ENCODE data around the gene EIPR1. TPM values are rescaled to one million over a fixed set of nuclear protein-coding genes. Genes with fewer than 3 reads are reported as not detected.
A peak's percentile ranks its signal among the peaks of the same experiment; 100 is the strongest.

Gene EIPR1
- total RNA-seq, 2 donors from 2014 or later = 26.1 to 45.7 TPM

DNA sequence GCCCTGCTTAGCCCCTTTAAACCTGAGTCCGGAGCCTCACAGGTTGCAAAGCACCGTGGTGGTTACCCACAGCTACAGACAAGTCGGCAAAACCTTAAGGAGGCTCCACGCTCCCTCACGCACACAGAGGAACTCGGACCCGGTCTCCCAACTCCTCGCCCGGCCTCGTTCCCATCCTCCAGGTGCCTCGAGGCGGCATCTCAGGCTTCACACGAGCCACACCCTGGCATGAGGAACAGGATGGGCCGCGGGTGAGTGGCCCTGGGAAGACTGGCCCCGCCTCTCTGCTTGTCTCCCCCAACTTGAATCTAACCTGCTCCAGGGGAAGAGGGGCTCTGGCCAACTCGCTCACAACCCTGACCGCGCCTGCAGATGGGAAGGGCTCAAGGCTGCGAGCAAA lies 97.4 kb downstream of the EIPR1 start:
- Mint-ChIP-seq H3K4me1 (peaks cover 4% of the 10 kb centered on the region), H3K27ac (no peak overlapping the region), H3K27me3 (no peaks in the 10 kb centered on the region), H3K4me3 (no peak overlapping the region), H3K36me3 (ENCODE audit: low read depth) (peaks cover 19% of the 10 kb centered on the region), H3K9me3 (peaks cover 3% of the 10 kb centered on the region)
- ATAC-seq (replicated peaks) = no peak

DNA sequence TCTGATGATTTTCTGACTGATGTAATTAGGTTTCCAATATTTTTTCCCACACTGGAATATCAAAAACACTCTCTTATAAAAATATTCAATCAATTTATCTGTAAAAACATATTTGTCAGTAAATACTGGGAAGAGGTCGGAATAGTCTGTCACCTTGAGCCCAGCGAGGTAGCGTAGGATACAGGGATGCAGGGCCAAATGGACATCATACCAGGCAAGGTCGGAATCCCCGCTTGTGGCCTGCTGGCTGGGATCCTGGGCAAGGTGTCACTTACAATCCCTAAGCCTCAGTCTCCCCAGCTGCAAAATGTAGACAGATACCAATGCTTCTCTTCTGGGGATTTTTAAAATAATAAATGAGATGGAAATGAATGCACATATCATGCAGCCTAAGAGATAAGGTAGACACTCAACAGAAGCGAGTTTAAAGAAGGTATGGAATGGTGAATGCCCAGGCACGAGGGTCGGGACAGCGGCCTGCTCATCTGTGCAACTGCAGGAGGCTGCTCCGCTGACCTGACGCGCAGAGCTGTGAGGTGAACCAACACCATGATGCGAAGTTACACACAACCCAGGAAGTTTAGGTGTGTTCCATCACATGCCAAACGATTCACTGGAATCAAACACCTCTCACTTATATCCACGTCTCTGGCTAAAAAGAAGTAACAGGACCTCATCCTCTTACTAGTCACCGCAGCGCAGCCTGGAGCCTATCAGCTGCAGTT lies 98.2 kb downstream of the EIPR1 start:
- H3K27ac Mint-ChIP-seq = peak overlapping the region; percentile 86
- H3K36me3 Mint-ChIP-seq (ENCODE audit: low read depth) = peaks cover 19% of the 10 kb centered on the region
- H3K27me3 Mint-ChIP-seq = no peaks in the 10 kb centered on the region
- no peak overlapping the region for H3K4me3 Mint-ChIP-seq
- H3K9me3 Mint-ChIP-seq = peaks cover 8% of the 10 kb centered on the region
- no peak for ATAC-seq (replicated peaks)
- peaks cover 4% of the 10 kb centered on the region for H3K4me1 Mint-ChIP-seq

DNA sequence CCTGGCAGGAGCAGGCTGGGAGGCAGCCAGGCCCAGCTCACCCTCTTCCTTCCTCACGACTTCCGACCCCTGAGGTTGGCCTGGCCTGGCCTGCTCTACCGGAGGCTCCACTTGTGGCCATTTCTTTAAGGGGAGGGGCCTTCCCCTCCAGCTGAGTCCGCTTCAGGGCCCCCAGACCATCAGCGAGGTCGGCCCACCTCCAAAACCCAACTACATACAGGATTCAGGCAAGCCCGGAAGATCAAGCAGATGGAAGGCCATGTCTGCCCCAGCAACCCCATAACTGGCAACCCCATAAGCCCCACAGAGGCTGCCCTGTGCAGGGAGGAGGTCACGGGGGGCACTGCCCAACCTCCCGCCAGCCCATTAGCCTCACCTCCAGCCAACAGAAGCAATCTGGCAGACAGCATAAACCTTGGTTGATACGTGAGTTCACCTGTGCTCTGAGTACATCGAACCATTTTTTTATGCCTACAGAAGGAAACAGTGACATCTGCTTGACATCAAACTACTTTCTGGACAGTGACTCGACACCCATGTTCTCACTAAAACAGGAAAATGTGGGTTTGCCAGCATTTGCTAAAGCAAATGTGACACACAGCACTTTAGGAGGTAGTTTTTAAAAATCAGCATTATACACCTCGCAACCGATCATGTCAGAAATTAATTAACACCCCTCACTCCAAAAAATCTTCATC lies 98.9 kb downstream of the EIPR1 start:
- H3K4me3 Mint-ChIP-seq = no peak overlapping the region
- ATAC-seq (replicated peaks) = peak; percentile 56
- H3K27ac Mint-ChIP-seq = peak overlapping the region; percentile 86
- no peaks in the 10 kb centered on the region for H3K27me3 Mint-ChIP-seq
- H3K9me3 Mint-ChIP-seq = peaks cover 8% of the 10 kb centered on the region
- peaks cover 4% of the 10 kb centered on the region for H3K4me1 Mint-ChIP-seq
- H3K36me3 Mint-ChIP-seq (ENCODE audit: low read depth) = peaks cover 26% of the 10 kb centered on the region

DNA sequence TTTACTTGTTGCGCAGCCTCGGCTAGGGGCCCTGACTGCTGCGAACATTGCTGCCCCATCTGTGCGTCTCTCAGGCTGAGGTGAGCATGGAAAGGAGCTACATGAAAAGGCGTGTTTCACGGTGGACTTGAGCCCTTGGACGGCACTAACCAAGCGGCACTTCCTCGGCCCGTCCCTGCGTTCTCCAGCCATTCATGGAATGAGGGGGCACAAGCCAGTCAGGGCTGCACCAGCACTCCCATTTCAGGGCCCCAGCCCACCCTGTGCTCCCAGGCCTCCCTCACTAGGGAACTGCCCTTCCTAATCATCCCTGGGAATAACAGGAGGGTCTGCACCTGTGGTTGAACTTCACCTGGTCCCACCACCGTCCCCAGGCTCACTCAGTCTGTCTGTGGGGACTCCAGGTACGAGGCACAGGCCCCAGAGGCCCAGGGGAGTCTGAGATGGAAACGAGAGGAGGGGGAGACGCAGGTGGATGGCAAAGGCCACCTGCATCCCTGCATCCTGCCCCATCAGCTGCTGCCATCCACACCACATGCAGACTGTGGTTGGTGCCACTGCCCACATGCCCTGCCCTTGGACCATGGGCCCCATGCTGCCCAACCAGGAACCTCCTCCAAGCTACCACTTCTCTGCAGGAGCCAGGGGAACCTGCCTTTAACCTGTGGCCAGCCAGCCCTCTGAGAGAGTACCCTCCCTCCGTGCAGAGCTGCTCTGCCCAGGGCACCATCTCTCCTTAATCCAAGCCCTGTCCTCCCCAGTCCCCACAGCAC lies 99.7 kb downstream of the EIPR1 start:
- H3K36me3 Mint-ChIP-seq (ENCODE audit: low read depth) = peaks cover 28% of the 10 kb centered on the region
- ATAC-seq (replicated peaks) = no peak
- peak overlapping the region; percentile 86 for H3K27ac Mint-ChIP-seq

DNA sequence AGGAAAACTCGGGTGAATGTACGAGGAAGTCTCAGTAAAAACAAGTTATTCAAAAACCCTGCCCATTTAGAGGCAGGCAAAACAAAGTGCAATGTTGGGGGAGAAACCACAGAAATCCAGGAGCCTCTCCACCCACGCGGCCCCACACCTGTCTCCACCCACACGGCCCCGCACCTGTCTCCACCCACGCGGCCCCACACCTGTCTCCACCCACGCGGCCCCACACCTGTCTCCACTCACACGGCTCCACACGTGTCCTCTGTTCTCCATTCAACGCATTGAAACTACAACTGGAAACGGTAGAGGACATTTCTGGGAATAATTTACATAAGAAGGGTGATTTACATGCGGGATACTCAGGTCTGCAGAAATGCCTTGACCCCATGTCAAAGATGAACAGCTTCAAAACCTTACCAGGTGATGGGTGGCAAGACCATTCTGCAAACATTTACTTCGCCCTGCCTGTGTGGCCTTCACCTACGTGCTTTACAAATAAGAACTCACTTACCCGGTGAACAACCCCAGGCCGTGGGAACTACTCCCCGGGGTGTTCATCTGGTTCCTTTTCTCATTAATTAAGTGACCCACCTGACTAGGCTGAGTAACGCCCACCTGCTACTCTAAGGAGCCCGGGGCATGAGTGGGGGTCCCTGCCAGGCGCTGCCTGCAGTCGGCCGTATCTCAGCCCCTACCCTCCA lies 100.4 kb downstream of the EIPR1 start:
- Mint-ChIP-seq H3K4me3 (no peak overlapping the region), H3K4me1 (peaks cover 4% of the 10 kb centered on the region), H3K36me3 (ENCODE audit: low read depth) (peaks cover 28% of the 10 kb centered on the region), H3K27me3 (no peaks in the 10 kb centered on the region), H3K27ac (no peak overlapping the region), H3K9me3 (peaks cover 8% of the 10 kb centered on the region)
- no peak for ATAC-seq (replicated peaks)

More for the DNA sequence above, 99.7 kb downstream of the EIPR1 start:
- no peak overlapping the region for H3K4me3 Mint-ChIP-seq
- H3K9me3 Mint-ChIP-seq = peaks cover 8% of the 10 kb centered on the region
- H3K4me1 Mint-ChIP-seq = peaks cover 4% of the 10 kb centered on the region
- H3K27me3 Mint-ChIP-seq = no peaks in the 10 kb centered on the region

DNA sequence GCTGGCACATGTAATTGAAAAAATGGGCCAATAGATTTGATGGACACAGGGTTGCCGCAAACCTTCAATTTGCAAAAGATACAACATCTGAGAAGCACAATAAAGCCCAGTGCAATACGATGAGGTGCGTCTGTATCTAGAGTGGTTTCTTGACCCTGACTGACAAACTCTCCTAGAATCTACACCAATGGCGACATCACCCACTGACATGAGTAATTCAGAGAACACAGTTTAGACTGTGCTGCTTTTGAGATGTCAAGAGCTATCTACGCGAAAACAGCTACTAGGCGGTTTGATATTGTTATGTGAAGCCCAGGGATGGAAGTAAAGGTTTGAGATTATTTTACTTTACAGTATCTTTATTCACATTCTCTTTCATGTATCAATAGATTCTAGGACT lies 104.9 kb downstream of the EIPR1 start:
- no peak overlapping the region for H3K27ac Mint-ChIP-seq
- peaks cover 4% of the 10 kb centered on the region for H3K4me1 Mint-ChIP-seq
- H3K9me3 Mint-ChIP-seq = peaks cover 5% of the 10 kb centered on the region
- H3K27me3 Mint-ChIP-seq = no peaks in the 10 kb centered on the region
- peaks cover 8% of the 10 kb centered on the region for H3K36me3 Mint-ChIP-seq (ENCODE audit: low read depth)
- no peak overlapping the region for H3K4me3 Mint-ChIP-seq
- ATAC-seq (replicated peaks) = peak; percentile 63

DNA sequence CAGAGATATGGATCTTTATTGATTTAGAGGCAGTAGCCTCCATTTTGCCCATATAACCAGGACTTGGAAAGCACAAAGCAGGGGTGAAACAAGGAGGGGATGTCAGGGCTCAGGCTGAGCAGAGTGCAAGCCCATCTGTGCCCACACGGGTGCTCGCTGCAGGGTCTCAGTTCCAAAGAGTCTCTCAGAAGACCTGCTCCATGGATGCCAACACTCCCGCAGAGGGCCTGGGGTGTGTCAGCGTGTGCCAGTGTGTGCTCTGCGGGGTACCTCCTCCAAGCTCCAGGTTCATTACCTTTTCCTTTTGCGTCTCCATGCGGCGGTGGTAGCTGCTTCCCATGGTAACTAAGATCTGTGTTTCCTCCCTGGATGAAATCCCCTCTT lies 107.5 kb downstream of the EIPR1 start:
- Mint-ChIP-seq H3K27ac (no peak overlapping the region), H3K27me3 (no peaks in the 10 kb centered on the region), H3K4me3 (no peak overlapping the region), H3K9me3 (peaks cover 5% of the 10 kb centered on the region), H3K36me3 (ENCODE audit: low read depth) (peaks cover 8% of the 10 kb centered on the region), H3K4me1 (peaks cover 10% of the 10 kb centered on the region)
- ATAC-seq (replicated peaks) = no peak

DNA sequence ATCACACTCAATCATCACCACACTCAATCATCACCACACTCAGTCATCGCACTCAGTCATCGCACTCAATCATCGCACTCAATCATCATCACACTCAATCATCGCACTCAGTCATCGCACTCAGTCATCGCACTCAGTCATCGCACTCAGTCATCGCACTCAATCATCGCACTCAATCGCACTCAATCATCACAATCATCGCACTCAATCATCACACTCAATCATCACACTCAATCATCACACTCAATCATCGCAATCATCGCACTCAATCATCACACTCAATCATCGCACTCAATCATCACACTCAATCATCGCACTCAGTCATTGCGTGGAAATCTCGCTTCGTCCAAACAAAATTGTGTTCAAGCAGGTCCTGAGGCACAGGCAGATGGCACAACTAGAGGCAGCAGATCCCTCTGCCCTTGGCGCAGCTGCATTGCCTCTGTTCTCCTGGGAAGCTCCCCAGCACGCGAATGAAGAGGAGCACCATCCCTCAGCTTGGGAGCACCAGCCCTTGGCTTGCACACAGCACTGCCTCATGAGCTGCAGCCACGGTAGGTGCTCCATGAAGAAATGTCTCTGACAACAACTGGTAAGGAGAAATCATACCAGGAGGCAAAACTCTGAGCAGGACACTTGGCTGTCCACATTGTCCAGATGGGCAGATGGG lies 108.1 kb downstream of the EIPR1 start:
- Mint-ChIP-seq H3K27ac (no peak overlapping the region), H3K36me3 (ENCODE audit: low read depth) (peaks cover 8% of the 10 kb centered on the region), H3K4me1 (peaks cover 10% of the 10 kb centered on the region), H3K27me3 (no peaks in the 10 kb centered on the region), H3K9me3 (peaks cover 1% of the 10 kb centered on the region), H3K4me3 (no peak overlapping the region)
- ATAC-seq (replicated peaks) = no peak

DNA sequence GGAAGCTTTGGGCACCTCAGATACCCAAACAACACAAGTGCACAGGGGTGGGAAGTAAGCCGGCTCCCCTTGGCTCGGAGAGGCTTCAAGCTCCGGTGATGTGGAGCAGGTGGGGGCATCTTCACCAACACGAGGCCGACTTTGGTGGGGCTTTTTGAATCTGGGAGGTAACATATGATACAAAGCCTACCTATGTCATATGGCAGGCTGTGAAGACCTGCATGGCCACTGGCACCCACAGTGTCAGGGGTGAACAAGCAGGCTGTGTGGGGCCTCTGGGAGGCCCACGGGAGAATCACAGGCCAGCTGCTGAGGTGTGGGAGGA lies 109.0 kb downstream of the EIPR1 start:
- no peak for ATAC-seq (replicated peaks)
- Mint-ChIP-seq H3K36me3 (ENCODE audit: low read depth) (peaks cover 1% of the 10 kb centered on the region), H3K27ac (no peak overlapping the region), H3K4me1 (peaks cover 10% of the 10 kb centered on the region), H3K27me3 (no peaks in the 10 kb centered on the region), H3K4me3 (no peak overlapping the region), H3K9me3 (no peaks in the 10 kb centered on the region)

DNA sequence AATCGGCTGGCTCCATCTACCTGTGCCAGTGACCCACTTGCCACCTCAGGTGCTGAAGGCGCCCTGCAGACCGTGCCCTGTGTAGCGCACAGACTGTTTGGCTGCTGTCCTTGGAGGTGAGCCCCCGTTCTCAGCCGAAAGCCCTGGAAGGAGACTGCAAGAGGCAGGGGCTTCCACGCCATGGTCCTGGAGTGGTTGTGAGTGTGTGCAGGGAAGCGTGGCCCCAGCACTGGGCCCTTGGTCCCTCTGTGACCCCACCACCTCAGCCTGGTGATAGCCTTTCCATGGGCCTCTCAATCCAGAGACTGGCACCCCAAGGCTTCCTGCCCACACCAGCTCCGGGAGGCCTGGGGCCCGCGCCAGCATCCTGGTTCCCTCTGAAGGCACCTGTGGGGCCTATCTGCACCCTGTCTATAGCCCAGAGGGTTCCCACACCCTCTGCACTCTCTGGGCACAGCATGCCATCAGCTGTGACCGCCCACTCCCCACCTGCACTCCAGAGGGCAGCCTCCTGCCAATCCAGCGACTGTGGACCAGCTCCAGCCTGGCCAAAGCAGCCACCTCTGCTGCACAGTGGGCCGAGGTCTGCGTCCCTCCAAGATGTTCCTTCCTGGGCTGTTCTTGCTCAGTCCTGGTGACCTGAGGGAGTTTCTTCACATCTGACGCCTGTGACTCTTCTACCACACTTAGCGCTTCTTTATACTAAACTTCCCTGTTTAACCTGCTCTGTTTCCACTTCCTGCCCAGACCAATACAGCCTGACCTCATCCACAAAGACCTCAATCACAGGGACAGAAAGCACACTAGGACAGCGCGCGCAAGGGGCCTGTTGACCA lies 109.5 kb downstream of the EIPR1 start:
- H3K9me3 Mint-ChIP-seq = no peaks in the 10 kb centered on the region
- H3K4me1 Mint-ChIP-seq = peaks cover 10% of the 10 kb centered on the region
- H3K4me3 Mint-ChIP-seq = no peak overlapping the region
- no peaks in the 10 kb centered on the region for H3K27me3 Mint-ChIP-seq
- H3K27ac Mint-ChIP-seq = no peak overlapping the region
- ATAC-seq (replicated peaks) = no peak
- H3K36me3 Mint-ChIP-seq (ENCODE audit: low read depth) = no peaks in the 10 kb centered on the region

DNA sequence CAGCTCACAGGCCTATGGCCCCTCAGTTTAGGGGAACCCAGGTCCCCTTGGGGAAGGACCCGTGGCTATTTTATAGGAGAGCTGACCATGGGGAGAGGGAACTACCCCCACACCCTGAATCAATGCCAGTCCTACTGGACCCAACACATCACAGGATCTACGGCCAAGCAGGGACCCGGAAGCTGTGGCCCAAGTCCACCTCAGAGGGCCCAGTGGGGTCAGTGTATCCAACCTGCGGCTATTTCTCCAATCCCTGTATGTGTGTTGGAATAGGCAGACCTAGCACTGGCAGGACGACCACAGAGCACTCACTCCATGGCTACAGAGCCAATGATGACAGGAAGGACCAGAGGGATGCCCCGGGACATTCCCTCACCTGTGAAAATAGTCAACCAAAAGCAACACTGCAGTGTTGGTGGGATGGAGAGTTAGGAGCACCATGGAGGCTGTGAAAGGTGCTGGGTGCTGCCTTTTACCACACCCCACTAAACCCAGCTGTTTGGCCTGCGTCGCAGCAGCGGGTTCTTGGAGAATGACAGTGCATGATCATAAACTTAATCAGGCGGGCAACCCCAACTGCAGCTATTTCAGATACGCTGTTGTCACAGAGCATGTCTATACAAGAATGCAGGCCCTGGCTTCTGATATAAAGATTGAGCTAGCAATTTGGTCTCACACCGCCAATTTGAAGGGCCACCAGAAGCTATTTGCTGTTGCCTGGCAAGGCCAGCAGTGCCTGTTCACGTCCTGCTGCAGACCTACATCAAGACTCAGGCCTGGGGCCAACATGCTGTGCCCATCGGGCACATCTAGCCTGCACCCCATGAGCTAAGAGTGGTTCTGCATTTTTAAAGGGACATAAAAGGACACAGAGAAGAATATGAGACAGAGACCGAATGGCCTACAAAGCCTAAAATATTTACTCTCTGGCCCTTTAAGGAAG lies 110.4 kb downstream of the EIPR1 start:
- Mint-ChIP-seq H3K4me1 (peaks cover 6% of the 10 kb centered on the region), H3K36me3 (ENCODE audit: low read depth) (no peaks in the 10 kb centered on the region), H3K9me3 (no peaks in the 10 kb centered on the region), H3K27me3 (no peaks in the 10 kb centered on the region), H3K27ac (no peak overlapping the region), H3K4me3 (no peak overlapping the region)
- no peak for ATAC-seq (replicated peaks)

DNA sequence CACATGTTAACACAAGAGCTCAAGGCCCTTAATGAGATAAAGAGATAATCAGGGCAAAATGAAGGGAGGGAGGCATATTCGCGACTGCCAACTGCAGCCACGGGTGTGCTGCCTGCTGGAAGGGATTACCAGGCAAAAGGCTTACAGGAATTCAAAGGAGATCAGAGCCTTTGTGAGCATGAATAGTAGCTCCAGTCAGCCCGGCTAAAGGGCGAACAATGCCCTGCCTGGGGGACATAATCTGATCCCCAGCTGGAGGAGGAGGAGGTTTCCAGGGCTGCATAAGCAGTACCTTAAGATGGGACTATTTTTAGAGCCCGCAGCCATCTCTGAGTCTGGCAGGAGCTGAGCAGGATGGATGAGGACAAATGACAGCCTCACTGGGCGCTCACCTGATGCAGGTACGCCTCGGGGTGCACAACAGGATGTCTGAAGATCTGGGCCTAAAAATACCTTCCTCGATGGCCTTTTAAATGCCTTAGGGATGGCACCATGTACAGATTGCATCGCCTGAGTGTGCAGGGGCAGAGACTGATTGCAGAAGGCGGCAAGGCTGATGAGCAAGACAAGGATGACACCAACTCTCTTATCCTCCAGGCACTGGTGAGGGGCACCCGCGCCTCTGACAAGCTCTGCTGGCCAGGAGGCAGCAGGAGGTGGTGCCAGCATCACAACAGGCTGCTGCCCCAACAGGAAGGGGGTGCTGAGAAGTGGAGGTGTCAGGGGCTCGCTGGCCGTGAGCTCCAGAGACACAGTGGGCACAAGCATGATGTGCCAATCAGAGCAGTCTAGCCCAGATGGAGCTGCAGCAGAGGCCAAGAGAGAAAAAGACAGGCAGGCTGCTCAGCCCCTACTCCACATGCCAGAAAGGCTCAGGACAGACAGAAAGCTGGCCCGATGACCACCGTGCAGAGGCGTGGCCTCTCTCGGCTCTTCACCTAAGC lies 111.4 kb downstream of the EIPR1 start:
- Mint-ChIP-seq H3K27ac (peak overlapping the region; percentile 23), H3K4me1 (peaks cover 6% of the 10 kb centered on the region), H3K36me3 (ENCODE audit: low read depth) (no peaks in the 10 kb centered on the region), H3K27me3 (no peaks in the 10 kb centered on the region), H3K9me3 (no peaks in the 10 kb centered on the region), H3K4me3 (no peak overlapping the region)
- ATAC-seq (replicated peaks) = no peak
